GM18868 (cell line): ENCODE results near the gene SETX.

ENCODE experiments used
- ATAC-seq: cut with Tn5 transposase; IDR thresholded peaks from one replicate; pipeline ENCODE4 v1.9.1; 2021; ENCODE audit warnings: mild to moderate bottlenecking, moderate library complexity; ENCODE audit not compliant: unreplicated experiment

The SETX gene

GRCh38 chr9:132224645-132225044, 130.1 kb downstream of the SETX start:
- no peak for ATAC-seq

GRCh38 chr9:132221941-132222340, 132.8 kb downstream of the SETX start:
- ATAC-seq = no peak

GRCh38 chr9:132218208-132218607, 136.6 kb downstream of the SETX start:
- no peak for ATAC-seq

- no peak for ATAC-seq
Measured at GRCh38 chr9:132216861-132217619, 137.7 kb downstream of the SETX start.

GRCh38 chr9:132214027-132214622, 140.7 kb downstream of the SETX start:
- no peak for ATAC-seq

GRCh38 chr9:132211570-132211969, 143.2 kb downstream of the SETX start:
- no peak for ATAC-seq
